Measurements from ENCODE around the gene BTN1A1. TPM values are rescaled to one million over a fixed set of nuclear protein-coding genes. Genes with fewer than 3 reads are reported as not detected.

BTN1A1 gene
- total RNA-seq, 1 donor from 2014 or later = not detected

DNA sequence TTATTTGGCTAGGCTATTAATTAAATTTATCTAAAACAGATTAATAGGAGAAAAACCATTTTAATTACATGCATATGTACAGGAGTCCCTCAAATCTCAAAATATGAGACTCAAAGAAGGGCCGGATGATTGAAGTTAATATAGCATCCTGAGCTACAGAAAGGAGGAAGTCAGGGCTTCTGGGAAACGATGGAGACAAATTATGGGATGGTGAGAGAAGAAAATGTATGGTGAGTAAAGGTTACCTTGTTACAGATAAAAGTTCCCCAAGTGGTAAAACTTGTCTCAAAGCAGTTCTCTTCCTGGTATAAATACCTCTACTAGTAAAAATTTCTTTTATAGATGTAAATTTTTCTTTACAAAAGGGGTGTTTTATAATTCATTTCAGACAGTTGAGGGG, 15.9 kb upstream of the BTN1A1 start:
- Mint-ChIP-seq H3K36me3 (ENCODE audit: low read depth) (peaks cover 3% of the 10 kb centered on the region), H3K27me3 (ENCODE audit: low read depth) (no peaks in the 10 kb centered on the region), H3K9me3 (ENCODE audit: low read depth) (peaks cover 10% of the 10 kb centered on the region), H3K4me1 (ENCODE audit: low read depth) (peaks cover 3% of the 10 kb centered on the region), H3K27ac (ENCODE audit: unreplicated experiment) (no peak overlapping the region), H3K4me3 (ENCODE audit: unreplicated experiment) (no peak overlapping the region)
- DNase-seq (ENCODE audit: low spot score) = no peak
- TF ChIP-seq, protein P1, sequence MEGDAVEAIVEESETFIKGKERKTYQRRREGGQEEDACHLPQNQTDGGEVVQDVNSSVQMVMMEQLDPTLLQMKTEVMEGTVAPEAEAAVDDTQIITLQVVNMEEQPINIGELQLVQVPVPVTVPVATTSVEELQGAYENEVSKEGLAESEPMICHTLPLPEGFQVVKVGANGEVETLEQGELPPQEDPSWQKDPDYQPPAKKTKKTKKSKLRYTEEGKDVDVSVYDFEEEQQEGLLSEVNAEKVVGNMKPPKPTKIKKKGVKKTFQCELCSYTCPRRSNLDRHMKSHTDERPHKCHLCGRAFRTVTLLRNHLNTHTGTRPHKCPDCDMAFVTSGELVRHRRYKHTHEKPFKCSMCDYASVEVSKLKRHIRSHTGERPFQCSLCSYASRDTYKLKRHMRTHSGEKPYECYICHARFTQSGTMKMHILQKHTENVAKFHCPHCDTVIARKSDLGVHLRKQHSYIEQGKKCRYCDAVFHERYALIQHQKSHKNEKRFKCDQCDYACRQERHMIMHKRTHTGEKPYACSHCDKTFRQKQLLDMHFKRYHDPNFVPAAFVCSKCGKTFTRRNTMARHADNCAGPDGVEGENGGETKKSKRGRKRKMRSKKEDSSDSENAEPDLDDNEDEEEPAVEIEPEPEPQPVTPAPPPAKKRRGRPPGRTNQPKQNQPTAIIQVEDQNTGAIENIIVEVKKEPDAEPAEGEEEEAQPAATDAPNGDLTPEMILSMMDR (IDR thresholded peaks at IDR 0.05) = no peak

- TF ChIP-seq, protein P1 (IDR thresholded peaks at IDR 0.05) = no peak
- DNase-seq (ENCODE audit: low spot score) = no peak
- Mint-ChIP-seq H3K27ac (ENCODE audit: unreplicated experiment) (no peak overlapping the region), H3K4me1 (ENCODE audit: low read depth) (no peaks in the 10 kb centered on the region), H3K9me3 (ENCODE audit: low read depth) (peaks cover 10% of the 10 kb centered on the region), H3K36me3 (ENCODE audit: low read depth) (peaks cover 3% of the 10 kb centered on the region), H3K27me3 (ENCODE audit: low read depth) (no peaks in the 10 kb centered on the region), H3K4me3 (ENCODE audit: unreplicated experiment) (no peak overlapping the region)
These were observed 14.9 kb upstream of the BTN1A1 start for GRCh38 chr6:26485112-26485780.

DNA sequence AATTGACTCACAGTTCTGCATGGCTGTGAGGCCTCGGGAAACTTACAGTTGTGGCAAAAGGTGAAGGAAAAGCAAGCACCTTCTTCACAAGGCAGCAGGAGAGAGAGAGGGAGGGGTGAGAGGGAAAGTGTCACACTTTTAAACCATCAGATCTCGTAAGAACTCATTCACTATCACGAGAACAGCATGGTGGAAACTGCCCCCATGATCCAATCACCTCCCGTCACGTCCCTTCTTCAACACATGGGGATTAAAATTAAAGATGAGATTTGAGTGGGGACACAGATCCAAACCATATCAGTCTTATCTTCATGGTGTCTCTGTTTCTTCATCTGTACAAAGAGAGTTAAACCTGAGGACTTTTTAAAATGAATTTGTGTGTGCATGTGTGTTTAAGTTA, 13.7 kb upstream of the BTN1A1 start:
- TF ChIP-seq, protein P1 (IDR thresholded peaks at IDR 0.05) = no peak
- DNase-seq (ENCODE audit: low spot score) = no peak
- H3K27me3 Mint-ChIP-seq (ENCODE audit: low read depth) = no peaks in the 10 kb centered on the region
- H3K27ac Mint-ChIP-seq (ENCODE audit: unreplicated experiment) = no peak overlapping the region
- no peaks in the 10 kb centered on the region for H3K4me1 Mint-ChIP-seq (ENCODE audit: low read depth)
- H3K4me3 Mint-ChIP-seq (ENCODE audit: unreplicated experiment) = no peak overlapping the region
- H3K36me3 Mint-ChIP-seq (ENCODE audit: low read depth) = peaks cover 3% of the 10 kb centered on the region
- H3K9me3 Mint-ChIP-seq (ENCODE audit: low read depth) = peaks cover 7% of the 10 kb centered on the region

DNA sequence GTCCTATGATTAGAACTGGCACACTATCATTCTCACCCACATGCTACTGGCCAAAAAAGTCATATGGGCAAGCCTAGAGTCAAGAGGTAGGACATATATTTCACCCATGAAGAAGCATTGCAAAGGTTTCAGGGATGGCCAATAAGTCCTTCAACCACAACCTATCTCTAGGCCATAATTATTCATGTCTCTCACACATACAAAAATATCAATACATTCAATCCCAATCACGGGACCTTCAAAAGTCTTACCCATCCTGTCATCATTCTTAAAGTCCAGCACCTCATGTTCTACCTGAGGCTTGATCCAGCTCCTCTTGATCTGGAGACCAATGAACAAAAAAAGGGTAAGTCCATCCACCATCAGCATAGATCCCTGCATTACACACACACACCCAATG, 12.6 kb upstream of the BTN1A1 start:
- H3K36me3 Mint-ChIP-seq (ENCODE audit: low read depth) = peaks cover 3% of the 10 kb centered on the region
- peaks cover 7% of the 10 kb centered on the region for H3K9me3 Mint-ChIP-seq (ENCODE audit: low read depth)
- TF ChIP-seq, protein P1 (IDR thresholded peaks at IDR 0.05) = no peak
- no peak overlapping the region for H3K4me3 Mint-ChIP-seq (ENCODE audit: unreplicated experiment)
- no peaks in the 10 kb centered on the region for H3K27me3 Mint-ChIP-seq (ENCODE audit: low read depth)
- DNase-seq (ENCODE audit: low spot score) = no peak
- no peak overlapping the region for H3K27ac Mint-ChIP-seq (ENCODE audit: unreplicated experiment)
- H3K4me1 Mint-ChIP-seq (ENCODE audit: low read depth) = no peaks in the 10 kb centered on the region

GRCh38 chr6:26489996-26490964, 9.8 kb upstream of the BTN1A1 start:
- peaks cover 7% of the 10 kb centered on the region for H3K9me3 Mint-ChIP-seq (ENCODE audit: low read depth)
- H3K27ac Mint-ChIP-seq (ENCODE audit: unreplicated experiment) = no peak overlapping the region
- no peak for DNase-seq (ENCODE audit: low spot score)
- TF ChIP-seq, protein P1 (IDR thresholded peaks at IDR 0.05) = no peak
- H3K4me1 Mint-ChIP-seq (ENCODE audit: low read depth) = no peaks in the 10 kb centered on the region
- peaks cover 3% of the 10 kb centered on the region for H3K36me3 Mint-ChIP-seq (ENCODE audit: low read depth)
- H3K27me3 Mint-ChIP-seq (ENCODE audit: low read depth) = peaks cover 4% of the 10 kb centered on the region
- no peak overlapping the region for H3K4me3 Mint-ChIP-seq (ENCODE audit: unreplicated experiment)

Data from chondrocyte (in vitro differentiated cells).